Upper lobe of left lung (tissue), 6 donors: ENCODE data around the gene RAET1E. TPM values are rescaled to one million over a fixed set of nuclear protein-coding genes. Genes with fewer than 3 reads are reported as not detected.
"Not testable (repeated sequence)": the region's sequence is repeated elsewhere in the genome, so short reads cannot be mapped to it uniquely, and the experiment has no call there.

Experiments
- ATAC-seq, 2 donors: fragments of 200-7000 bp; cut with Tn5 transposase; one replicate each; pipeline ENCODE4 v1.9.1; 2022; ENCODE audit warnings: mild to moderate bottlenecking in 2 of 2, moderate library complexity in 2 of 2; ENCODE audit not compliant: low FRiP score in 2 of 2
- DNase-seq, 2 donors: peaks; one replicate each; pipeline ENCODE4 v3.0.0-alpha.2; 2019 to 2020
- H3K27ac ChIP-seq, 4 donors: fragments of 200-600 bp; sonication (generic); one replicate each; pipeline ENCODE4 v1.5.1; 2016 to 2019
- H3K27me3 ChIP-seq, 4 donors: fragments of 200-600 bp; sonication (generic); one replicate each; pipeline ENCODE4 v1.5.1; 2017 to 2019
- H3K36me3 ChIP-seq, 4 donors: fragments of 200-600 bp; sonication (generic); one replicate each; pipeline ENCODE4 v1.5.1; 2016 to 2019
- H3K4me1 ChIP-seq, 4 donors: fragments of 200-600 bp; sonication (generic); one replicate each; pipeline ENCODE4 v1.5.1; 2018 to 2019
- H3K4me3 ChIP-seq, 4 donors: fragments of 200-600 bp; sonication (generic); one replicate each; pipeline ENCODE4 v1.5.1; 2017 to 2019; ENCODE audit warnings: mild to moderate bottlenecking in 2 of 4, moderate library complexity in 1 of 4
- H3K9me3 ChIP-seq, 4 donors: fragments of 200-600 bp; sonication (generic); one replicate each; pipeline ENCODE4 v1.5.1; 2018 to 2019
- EP300 ChIP-seq, 4 donors: sonication (generic); formaldehyde crosslinking; IDR thresholded peaks; one replicate each; pipeline ENCODE4 v1.5.1; 2017; ENCODE audit warnings: antibody characterized with exemption in 4 of 4, control low read depth in 2 of 4
- POLR2A ChIP-seq, 4 donors: fragments of 450-650 bp; IDR thresholded peaks; one replicate each; pipeline ENCODE4 v1.5.1; 2016 to 2017; ENCODE audit warnings: antibody characterized with exemption in 4 of 4, mild to moderate bottlenecking in 2 of 4
- POLR2AphosphoS5 ChIP-seq, 2 donors: sonication (generic); formaldehyde crosslinking; IDR thresholded peaks; one replicate each; pipeline ENCODE4 v1.5.1; 2017; ENCODE audit warnings: antibody characterized with exemption in 2 of 2
- WGBS, 2 donors: methylation state at CpG; one replicate each; pipeline ENCODE4 v1.1.5; 2017 to 2018; 5-methylcytosine and 5-hydroxymethylcytosine counted together
- total RNA-seq, 6 donors: library from RNA; depleted of rRNA in 4 of 6; stranded (reverse); fragments of >200 nt in 4 of 6; gene quantifications; one replicate each; pipeline versions ENCODE4 v1.1.0 to v1.2.1, GENCODE V29; 2016 to 2021
- TF ChIP-seq, protein P1 (sequence below), 6 experiments: fragments of 450-650 bp in 4 of 6; fragments of 200-600 bp in 2 of 6; sonication (generic) in 2 of 6; IDR thresholded peaks; one replicate each; pipeline ENCODE4 v1.5.1; 2016 to 2019; ENCODE audit warnings: antibody characterized with exemption in 6 of 6
- donor health status: DM: no; HTN: no; CAD: no; lungs with moderate emphysema.
- donor health status: DM: no; HTN: yes; CAD: no; lungs with severe emphysema.

RAET1E gene
- total RNA-seq, 6 donors from 2014 or later: 0.30 to 2.3 (median 1.4) TPM; not detected in 1

- Histone ChIP-seq H3K4me3 (peak overlapping the region; percentile 5 to 50 (median 44)), H3K36me3 (no peaks in the 10 kb centered on the region), H3K27me3 (peaks cover 0 to 39% (median 16%) of the 10 kb centered on the region in 4 donors), H3K27ac (peak overlapping the region in 1 of 4 donors; percentile 32), H3K4me1 (peaks cover 19 to 27% (median 25%) of the 10 kb centered on the region in 4 donors), H3K9me3 (no peaks in the 10 kb centered on the region)
- TF ChIP-seq, protein P1, sequence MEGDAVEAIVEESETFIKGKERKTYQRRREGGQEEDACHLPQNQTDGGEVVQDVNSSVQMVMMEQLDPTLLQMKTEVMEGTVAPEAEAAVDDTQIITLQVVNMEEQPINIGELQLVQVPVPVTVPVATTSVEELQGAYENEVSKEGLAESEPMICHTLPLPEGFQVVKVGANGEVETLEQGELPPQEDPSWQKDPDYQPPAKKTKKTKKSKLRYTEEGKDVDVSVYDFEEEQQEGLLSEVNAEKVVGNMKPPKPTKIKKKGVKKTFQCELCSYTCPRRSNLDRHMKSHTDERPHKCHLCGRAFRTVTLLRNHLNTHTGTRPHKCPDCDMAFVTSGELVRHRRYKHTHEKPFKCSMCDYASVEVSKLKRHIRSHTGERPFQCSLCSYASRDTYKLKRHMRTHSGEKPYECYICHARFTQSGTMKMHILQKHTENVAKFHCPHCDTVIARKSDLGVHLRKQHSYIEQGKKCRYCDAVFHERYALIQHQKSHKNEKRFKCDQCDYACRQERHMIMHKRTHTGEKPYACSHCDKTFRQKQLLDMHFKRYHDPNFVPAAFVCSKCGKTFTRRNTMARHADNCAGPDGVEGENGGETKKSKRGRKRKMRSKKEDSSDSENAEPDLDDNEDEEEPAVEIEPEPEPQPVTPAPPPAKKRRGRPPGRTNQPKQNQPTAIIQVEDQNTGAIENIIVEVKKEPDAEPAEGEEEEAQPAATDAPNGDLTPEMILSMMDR (IDR thresholded peaks at IDR 0.05): no peak
- TF ChIP-seq POLR2AphosphoS5 (IDR thresholded peaks at IDR 0.05) (no peak), POLR2A (IDR thresholded peaks at IDR 0.05) (no peak), EP300 (IDR thresholded peaks at IDR 0.05) (no peak)
- DNase-seq (peak in 1 of 2 donors; percentile 85), ATAC-seq (no peak)
- 2 to 3% methylated on average over 29 to 58 of the region's 58 CpGs for WGBS, 2 donors
These were observed 40.9 kb upstream of the RAET1E start for GRCh38 chr6:149938571-149939355.

- WGBS, 2 donors: 2 to 3% methylated on average over 14 to 16 of the region's 20 CpGs
- not testable (repeated sequence) for H3K36me3 ChIP-seq, DNase-seq, H3K9me3 ChIP-seq, H3K27ac ChIP-seq, ATAC-seq
- Histone ChIP-seq H3K4me1 (peaks cover 19 to 27% (median 25%) of the 10 kb centered on the region in 4 donors), H3K4me3 (peak overlapping the region in 3 of 4 donors; percentile 40 to 50 (median 49)), H3K27me3 (peaks cover 0 to 39% (median 16%) of the 10 kb centered on the region in 4 donors)
These were observed 40.2 kb upstream of the RAET1E start for GRCh38 chr6:149938013-149938570.

DNA sequence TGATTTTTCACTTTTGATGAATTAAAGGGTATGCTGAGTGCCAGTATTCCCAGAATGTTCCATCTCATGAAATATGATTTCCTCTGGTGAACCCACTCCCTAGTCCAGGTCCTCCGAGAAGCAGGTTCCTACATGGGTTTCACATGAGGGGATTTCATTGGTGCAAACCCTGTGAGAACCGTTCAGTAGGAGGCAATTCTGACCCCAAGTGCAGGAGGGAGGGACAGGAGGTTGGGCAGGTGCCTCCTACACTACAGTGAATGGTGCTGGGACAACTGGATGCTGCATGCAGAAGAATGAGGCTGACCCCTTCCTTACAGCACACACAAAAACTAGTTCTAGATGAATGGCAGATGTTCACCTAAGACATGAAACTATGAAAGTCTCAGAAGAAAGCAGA lies 38.8 kb upstream of the RAET1E start:
- Histone ChIP-seq H3K4me3 (no peak overlapping the region), H3K36me3 (no peaks in the 10 kb centered on the region), H3K27me3 (peaks cover 0 to 36% (median 16%) of the 10 kb centered on the region in 4 donors), H3K4me1 (peaks cover 14 to 21% (median 19%) of the 10 kb centered on the region in 4 donors), H3K27ac (no peak overlapping the region), H3K9me3 (no peaks in the 10 kb centered on the region)
- DNase-seq (no peak), ATAC-seq (no peak)
- 35 to 50% methylated on average over 2 of the region's 2 CpGs for WGBS, 2 donors
- TF ChIP-seq POLR2A (IDR thresholded peaks at IDR 0.05) (no peak), EP300 (IDR thresholded peaks at IDR 0.05) (no peak), POLR2AphosphoS5 (IDR thresholded peaks at IDR 0.05) (no peak)
- TF ChIP-seq, protein P1 (IDR thresholded peaks at IDR 0.05): no peak

DNA sequence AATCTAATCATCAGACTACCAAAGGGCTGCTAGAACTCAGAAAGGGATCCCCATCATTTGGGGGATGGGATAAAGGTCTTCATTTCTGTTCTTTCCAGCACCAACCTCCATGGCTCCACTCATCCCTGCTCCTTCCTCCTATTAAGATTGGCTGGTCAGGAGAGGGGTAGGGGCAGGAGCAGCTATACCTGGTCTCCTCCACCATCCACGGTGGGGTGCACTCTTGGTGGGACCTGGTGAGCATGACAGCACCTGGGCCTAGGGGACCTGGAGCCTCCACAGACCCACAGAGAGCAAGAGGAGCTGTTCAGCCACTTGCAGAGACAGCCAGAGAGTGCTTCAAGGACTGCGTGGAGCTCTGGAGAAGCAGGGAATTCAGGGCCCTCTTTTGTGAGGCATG lies 37.8 kb upstream of the RAET1E start:
- Histone ChIP-seq H3K4me3 (no peak overlapping the region), H3K27ac (no peak overlapping the region), H3K4me1 (peaks cover 10 to 13% (median 12%) of the 10 kb centered on the region in 4 donors), H3K36me3 (no peaks in the 10 kb centered on the region), H3K27me3 (peaks cover 0 to 34% (median 15%) of the 10 kb centered on the region in 4 donors), H3K9me3 (no peaks in the 10 kb centered on the region)
- TF ChIP-seq EP300 (IDR thresholded peaks at IDR 0.05): no peak
- TF ChIP-seq, protein P1 (IDR thresholded peaks at IDR 0.05): no peak
- no peak for TF ChIP-seq POLR2AphosphoS5 (IDR thresholded peaks at IDR 0.05)
- TF ChIP-seq POLR2A (IDR thresholded peaks at IDR 0.05): no peak
- ATAC-seq (no peak), DNase-seq (no peak)
- 58 to 62% methylated on average over 2 of the region's 2 CpGs for WGBS, 2 donors

DNA sequence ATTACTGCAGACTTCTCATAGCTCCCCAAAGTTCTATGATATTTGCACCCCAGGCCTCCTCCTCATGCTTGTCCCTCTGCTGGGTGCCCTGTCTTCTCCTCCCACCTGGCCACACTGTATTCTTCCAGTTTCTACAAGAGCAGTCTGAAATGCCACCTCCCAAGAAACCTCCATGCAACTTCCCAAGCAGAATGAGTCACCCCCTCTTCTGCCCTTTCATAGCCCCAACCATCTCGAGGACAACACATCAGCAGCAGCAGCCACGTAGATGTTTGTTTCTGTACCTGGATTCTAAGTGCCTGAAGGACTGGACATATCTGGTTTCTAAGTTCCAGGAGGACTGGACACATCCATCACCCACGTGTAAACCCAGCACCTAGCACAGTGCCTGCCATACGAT lies 37.3 kb upstream of the RAET1E start:
- Histone ChIP-seq H3K27ac (no peak overlapping the region), H3K9me3 (no peaks in the 10 kb centered on the region), H3K27me3 (peaks cover 0 to 30% (median 13%) of the 10 kb centered on the region in 4 donors), H3K36me3 (no peaks in the 10 kb centered on the region), H3K4me3 (no peak overlapping the region), H3K4me1 (peaks cover 10 to 13% (median 12%) of the 10 kb centered on the region in 4 donors)
- DNase-seq: no peak
- TF ChIP-seq, protein P1 (IDR thresholded peaks at IDR 0.05): no peak
- no peak for TF ChIP-seq POLR2A (IDR thresholded peaks at IDR 0.05)
- no peak for TF ChIP-seq POLR2AphosphoS5 (IDR thresholded peaks at IDR 0.05)
- TF ChIP-seq EP300 (IDR thresholded peaks at IDR 0.05): no peak
- WGBS, 2 donors: 49 to 62% methylated on average over 4 of the region's 4 CpGs
- ATAC-seq: no peak
